Upper lobe of left lung (tissue), 4 donors: ENCODE data around the gene TCF7L1.
"Not testable (repeated sequence)": the region's sequence is repeated elsewhere in the genome, so short reads cannot be mapped to it uniquely, and the experiment has no call there.

Source experiments
- POLR2A ChIP-seq, 4 donors: fragments of 450-650 bp; IDR thresholded peaks; one replicate each; pipeline ENCODE4 v1.5.1; 2016 to 2017; ENCODE audit warnings: antibody characterized with exemption in 4 of 4, mild to moderate bottlenecking in 2 of 4
- TF ChIP-seq, protein P1 (sequence below), 6 experiments: fragments of 450-650 bp in 4 of 6; fragments of 200-600 bp in 2 of 6; sonication (generic) in 2 of 6; IDR thresholded peaks; one replicate each; pipeline ENCODE4 v1.5.1; 2016 to 2019; ENCODE audit warnings: antibody characterized with exemption in 6 of 6

DNA sequence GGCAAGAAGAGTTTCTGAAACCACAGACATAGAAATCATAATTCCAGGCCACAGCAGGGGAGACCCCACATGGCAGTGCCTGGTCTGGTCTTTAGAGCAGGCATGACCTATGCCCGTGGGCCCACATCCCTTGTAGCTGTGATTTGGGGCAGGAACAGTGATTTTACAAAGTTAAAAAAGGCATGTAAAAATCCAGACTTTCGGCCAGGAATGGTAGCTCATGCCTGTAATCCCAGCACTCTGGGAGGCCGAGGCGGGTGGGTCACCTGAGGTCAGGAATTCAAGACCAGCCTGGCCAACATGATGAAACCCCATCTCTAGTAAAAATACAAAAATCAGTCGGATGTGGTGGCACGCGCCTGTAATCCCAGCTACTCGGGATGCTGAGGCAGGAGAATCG, 78.4 kb downstream of the TCF7L1 start:
- TF ChIP-seq, protein P1, sequence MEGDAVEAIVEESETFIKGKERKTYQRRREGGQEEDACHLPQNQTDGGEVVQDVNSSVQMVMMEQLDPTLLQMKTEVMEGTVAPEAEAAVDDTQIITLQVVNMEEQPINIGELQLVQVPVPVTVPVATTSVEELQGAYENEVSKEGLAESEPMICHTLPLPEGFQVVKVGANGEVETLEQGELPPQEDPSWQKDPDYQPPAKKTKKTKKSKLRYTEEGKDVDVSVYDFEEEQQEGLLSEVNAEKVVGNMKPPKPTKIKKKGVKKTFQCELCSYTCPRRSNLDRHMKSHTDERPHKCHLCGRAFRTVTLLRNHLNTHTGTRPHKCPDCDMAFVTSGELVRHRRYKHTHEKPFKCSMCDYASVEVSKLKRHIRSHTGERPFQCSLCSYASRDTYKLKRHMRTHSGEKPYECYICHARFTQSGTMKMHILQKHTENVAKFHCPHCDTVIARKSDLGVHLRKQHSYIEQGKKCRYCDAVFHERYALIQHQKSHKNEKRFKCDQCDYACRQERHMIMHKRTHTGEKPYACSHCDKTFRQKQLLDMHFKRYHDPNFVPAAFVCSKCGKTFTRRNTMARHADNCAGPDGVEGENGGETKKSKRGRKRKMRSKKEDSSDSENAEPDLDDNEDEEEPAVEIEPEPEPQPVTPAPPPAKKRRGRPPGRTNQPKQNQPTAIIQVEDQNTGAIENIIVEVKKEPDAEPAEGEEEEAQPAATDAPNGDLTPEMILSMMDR (IDR thresholded peaks at IDR 0.05) = not testable (repeated sequence)
- not testable (repeated sequence) for TF ChIP-seq POLR2A (IDR thresholded peaks at IDR 0.05)
